Testis (tissue), 3 donors: Measurements from ENCODE around the gene APOLD1. TPM values are rescaled to one million over a fixed set of nuclear protein-coding genes. Genes with fewer than 3 reads are reported as not detected.

Source experiments
- DNase-seq: peaks from one replicate; pipeline ENCODE4 v3.0.0-alpha.2; 2019
- H3K27ac ChIP-seq, 2 donors: fragments of 200-600 bp; sonication (generic); one replicate each; pipeline ENCODE4 v1.5.1; 2019
- H3K27me3 ChIP-seq: fragments of 200-600 bp; sonication (generic); one replicate; pipeline ENCODE4 v1.5.1; 2019
- H3K36me3 ChIP-seq: fragments of 200-600 bp; sonication (generic); one replicate; pipeline ENCODE4 v1.5.1; 2017; ENCODE audit warnings: low read depth; ENCODE audit errors: missing control alignments
- H3K4me1 ChIP-seq: fragments of 200-600 bp; sonication (generic); one replicate; pipeline ENCODE4 v1.5.1; 2019
- H3K4me3 ChIP-seq, 2 donors: fragments of 200-600 bp; sonication (generic); one replicate each; pipeline ENCODE4 v1.5.1; 2017 to 2019
- H3K9me3 ChIP-seq: fragments of 200-600 bp; sonication (generic); one replicate; pipeline ENCODE4 v1.5.1; 2017
- CTCF ChIP-seq, 3 experiments: fragments of 450-650 bp in 2 of 3; fragments of 200-600 bp in 1 of 3; sonication (generic) in 1 of 3; IDR thresholded peaks; one replicate each; pipeline ENCODE4 v1.5.1; 2016 to 2019; ENCODE audit warnings: antibody characterized with exemption in 3 of 3, mild to moderate bottlenecking in 2 of 3, moderate library complexity in 1 of 3
- POLR2A ChIP-seq: fragments of 450-650 bp; IDR thresholded peaks from one replicate; pipeline ENCODE4 v1.6.1; 2017; ENCODE audit warnings: antibody characterized with exemption, mild to moderate bottlenecking, moderate library complexity
- WGBS, 2 donors: methylation state at CpG; one replicate each; pipeline ENCODE4 v1.1.5; 2018; 5-methylcytosine and 5-hydroxymethylcytosine counted together
- intact Hi-C: fragments of 100-400 bp; cut with DNase I; formaldehyde crosslinking; loops from one replicate; pipeline ENCODE4 v1.15.1; 2023; ENCODE audit warnings: low total_unique reads
- polyA plus RNA-seq: library from polyadenylated mRNA; stranded (reverse); fragments of 350-450 nt; fragmentation: Illumina TruSeq; extraction: RNeasy Lipid Tissue Mini Kit (QIAGEN cat#74804); gene quantifications from one replicate; pipeline ENCODE4 v1.2.3, GENCODE V29; 2014; ENCODE audit warnings: low read depth, low replicate concordance; ENCODE audit not compliant: insufficient read depth
- total RNA-seq, 2 donors: library from RNA; depleted of rRNA; stranded (reverse); fragments of >200 nt; gene quantifications; one replicate each; pipeline ENCODE4 v1.2.3, GENCODE V29; 2016

APOLD1 gene
- total and polyA plus RNA-seq, 3 donors from 2014 or later = 8.2 to 9.7 (median 9.2) TPM

DNA sequence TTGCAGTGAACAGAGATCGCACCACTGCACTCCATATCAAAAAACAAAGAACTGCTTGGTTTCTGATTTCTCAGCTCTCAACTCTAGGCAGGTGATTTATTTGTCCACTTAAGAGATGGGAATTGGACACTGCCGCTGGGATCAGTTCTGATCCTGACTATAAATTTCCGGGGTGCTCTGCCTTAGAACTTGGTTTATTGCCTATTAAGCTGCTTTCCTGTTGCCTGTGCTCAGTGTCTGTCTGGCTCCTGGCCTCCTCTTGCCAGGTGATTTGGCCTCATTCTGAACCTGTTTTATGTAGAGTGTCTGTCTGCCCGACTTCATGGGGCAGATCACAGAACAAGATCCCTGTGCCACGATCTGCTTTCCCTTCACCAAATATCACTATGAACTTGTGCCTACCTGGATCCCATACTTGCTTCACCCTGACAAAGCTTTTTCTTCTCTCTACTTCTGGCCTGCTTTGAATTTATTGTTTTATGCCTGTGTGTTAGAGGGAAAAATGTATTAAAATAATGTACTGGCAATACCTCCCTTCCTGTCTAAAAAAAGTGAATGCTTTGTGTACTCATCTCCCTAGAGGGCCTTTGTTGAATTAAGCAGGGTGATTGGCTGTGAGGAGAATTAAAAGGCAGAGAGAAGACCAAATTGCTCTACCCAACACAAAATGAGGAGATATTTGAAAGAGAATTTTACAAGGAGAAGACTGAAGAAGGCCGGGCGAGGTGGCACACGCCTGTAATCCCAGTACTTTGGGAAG lies 40.7 kb upstream of the APOLD1 start:
- Histone ChIP-seq H3K4me3 (no peak overlapping the region), H3K36me3 (no peaks in the 10 kb centered on the region), H3K9me3 (no peaks in the 10 kb centered on the region), H3K27ac (no peak overlapping the region), H3K27me3 (no peaks in the 10 kb centered on the region), H3K4me1 (peaks cover 17% of the 10 kb centered on the region)
- TF ChIP-seq POLR2A (no peak), CTCF (IDR thresholded peaks at IDR 0.05) (no peak)
- no peak for DNase-seq
- intact Hi-C loops = no loop called here
- WGBS, 2 donors = 86 to 95% methylated on average over 8 of the region's 8 CpGs

DNA sequence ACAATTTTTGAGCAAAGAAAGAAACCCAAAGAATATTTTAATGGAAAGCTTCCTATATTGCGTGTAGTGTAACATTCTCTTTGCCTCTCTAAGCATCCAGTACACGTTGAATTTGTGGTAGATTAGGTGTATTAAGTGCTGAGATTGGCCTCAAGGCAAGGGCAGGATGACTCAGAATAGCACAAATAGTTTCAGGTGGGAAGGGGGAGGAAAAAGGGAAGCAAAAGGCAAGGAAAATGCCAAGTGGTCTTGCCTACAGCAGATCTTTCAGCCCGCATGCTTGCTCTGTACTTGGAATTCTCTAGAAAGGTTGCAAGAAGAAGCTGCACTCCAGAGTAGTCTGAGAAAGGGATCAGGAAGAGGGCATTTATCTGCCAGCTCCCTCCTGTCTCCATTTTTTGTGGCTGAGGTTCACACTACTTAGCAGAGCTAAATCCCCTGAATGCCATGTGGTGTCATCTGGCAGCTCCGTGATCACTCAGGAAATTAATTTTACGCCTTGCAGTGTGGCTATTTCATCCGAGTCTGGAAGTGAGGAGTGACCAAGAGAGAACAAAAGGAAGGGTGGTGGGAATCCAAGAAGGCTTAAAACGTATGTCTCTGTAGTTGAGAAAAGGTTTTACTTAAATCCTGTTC lies 39.8 kb upstream of the APOLD1 start:
- no peak overlapping the region for H3K4me3 ChIP-seq

DNA sequence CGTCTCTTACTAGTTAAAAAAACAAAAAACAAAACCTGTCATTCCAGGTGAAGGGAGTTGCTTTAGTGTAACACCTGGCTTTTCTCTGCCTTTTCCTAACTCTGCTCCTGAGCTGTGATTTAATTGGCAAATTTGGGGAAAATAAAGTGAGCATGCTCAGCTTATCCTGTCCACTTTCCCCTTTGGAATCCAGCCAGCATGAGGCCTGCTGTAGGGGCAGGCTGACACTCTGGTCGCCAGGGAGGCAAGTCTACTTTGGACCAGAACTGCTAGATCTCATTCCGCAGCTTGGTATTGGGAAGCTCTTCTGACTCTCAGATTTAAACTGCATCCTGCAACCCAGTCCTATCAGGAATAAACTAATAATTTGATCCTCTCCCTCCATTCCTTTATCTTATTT lies 38.2 kb upstream of the APOLD1 start:
- no peak for DNase-seq

More for the DNA sequence above, 39.8 kb upstream of the APOLD1 start:
- WGBS, 2 donors = 88 to 89% methylated on average over 6 to 7 of the region's 7 CpGs
- TF ChIP-seq POLR2A = no peak
- no peak for TF ChIP-seq CTCF (IDR thresholded peaks at IDR 0.05)
- Histone ChIP-seq H3K36me3 (no peaks in the 10 kb centered on the region), H3K9me3 (no peaks in the 10 kb centered on the region), H3K4me1 (peaks cover 17% of the 10 kb centered on the region), H3K27me3 (no peaks in the 10 kb centered on the region), H3K27ac (no peak overlapping the region)
- no peak for DNase-seq
- intact Hi-C loops = no loop called here

GRCh38 chr12:12748044-12748443 lies 37.4 kb upstream of the APOLD1 start:
- no peak for DNase-seq
- TF ChIP-seq CTCF (IDR thresholded peaks at IDR 0.05) (no peak), POLR2A (no peak)
- peak overlapping the region in 1 of 2 donors; percentile 4 for H3K27ac ChIP-seq
- no peak overlapping the region for H3K4me3 ChIP-seq
- H3K9me3 ChIP-seq = no peaks in the 10 kb centered on the region
- H3K27me3 ChIP-seq = no peaks in the 10 kb centered on the region
- no peaks in the 10 kb centered on the region for H3K36me3 ChIP-seq
- peaks cover 9% of the 10 kb centered on the region for H3K4me1 ChIP-seq
- intact Hi-C loops = no loop called here
- 46% methylated on average over 3 of the region's 3 CpGs for WGBS, 2 donors

More for the DNA sequence above, 38.2 kb upstream of the APOLD1 start:
- H3K4me1 ChIP-seq = peaks cover 9% of the 10 kb centered on the region
- intact Hi-C loops = no loop called here
- H3K4me3 ChIP-seq = no peak overlapping the region
- 66 to 81% methylated on average over 3 of the region's 3 CpGs for WGBS, 2 donors
- TF ChIP-seq POLR2A (no peak), CTCF (IDR thresholded peaks at IDR 0.05) (no peak)
- H3K27ac ChIP-seq = no peak overlapping the region
- H3K9me3 ChIP-seq = no peaks in the 10 kb centered on the region
- no peaks in the 10 kb centered on the region for H3K27me3 ChIP-seq
- no peaks in the 10 kb centered on the region for H3K36me3 ChIP-seq
